ENCODE data around the gene KCNJ11.

The KCNJ11 gene

GRCh38 chr11:17351510-17352176, 36.8 kb downstream of the KCNJ11 start, which contains the start of gene NCR3LG1:
Gene NCR3LG1, plus strand, starts transcription at chr11:17351800. Its CDS starts 170 bp downstream, at chr11:17351970.
- H3K36me3 ChIP-seq (replicated peaks) = no peaks in the 10 kb centered on the region
- in situ Hi-C loops (cut with HindIII; ENCODE audit: low pct_ligation_motif_present, low sequenced_read_pairs) = no loop called here
- peak within 1 kb of the TSS; percentile 54 for H3K27ac ChIP-seq
- H3K4me3 ChIP-seq (ENCODE audit: low read depth, low read length) = peak within 1 kb of the TSS; percentile 73
- peak; percentile 52 for DNase-seq
- H3K27me3 ChIP-seq (replicated peaks) = no peaks in the 10 kb centered on the region
- no peak for TF ChIP-seq CTCF (IDR thresholded peaks at IDR 0.05; ENCODE audit: low read depth, low read length, missing control alignments)

- H3K4me3 ChIP-seq (ENCODE audit: low read depth, low read length) = peak overlapping the region; percentile 73
- H3K36me3 ChIP-seq (replicated peaks) = no peaks in the 10 kb centered on the region
- H3K27me3 ChIP-seq (replicated peaks) = no peaks in the 10 kb centered on the region
- TF ChIP-seq CTCF (IDR thresholded peaks at IDR 0.05; ENCODE audit: low read depth, low read length, missing control alignments) = no peak
- in situ Hi-C loops (cut with HindIII; ENCODE audit: low pct_ligation_motif_present, low sequenced_read_pairs) = no loop called here
- no peak overlapping the region for H3K27ac ChIP-seq
- no peak for DNase-seq
Measured at GRCh38 chr11:17351172-17351509, 37.3 kb downstream of the KCNJ11 start.

- DNase-seq = no peak
- H3K27me3 ChIP-seq (replicated peaks) = no peaks in the 10 kb centered on the region
- in situ Hi-C loops (cut with HindIII; ENCODE audit: low pct_ligation_motif_present, low sequenced_read_pairs) = no loop called here
- no peak overlapping the region for H3K27ac ChIP-seq
- H3K4me3 ChIP-seq (ENCODE audit: low read depth, low read length) = no peak overlapping the region
- TF ChIP-seq CTCF (IDR thresholded peaks at IDR 0.05; ENCODE audit: low read depth, low read length, missing control alignments) = no peak
- no peaks in the 10 kb centered on the region for H3K36me3 ChIP-seq (replicated peaks)
Measured at GRCh38 chr11:17350455-17351171, 37.8 kb downstream of the KCNJ11 start.

- no peak for TF ChIP-seq CTCF (IDR thresholded peaks at IDR 0.05; ENCODE audit: low read depth, low read length, missing control alignments)
- Histone ChIP-seq H3K4me3 (ENCODE audit: low read depth, low read length) (no peak overlapping the region), H3K36me3 (replicated peaks) (no peaks in the 10 kb centered on the region), H3K27ac (no peak overlapping the region), H3K27me3 (replicated peaks) (no peaks in the 10 kb centered on the region)
- in situ Hi-C loops (cut with HindIII; ENCODE audit: low pct_ligation_motif_present, low sequenced_read_pairs) = no loop called here
- no peak for DNase-seq
Measured at GRCh38 chr11:17347676-17348075, 40.8 kb downstream of the KCNJ11 start.

GRCh38 chr11:17343907-17344306, 44.6 kb downstream of the KCNJ11 start:
- no peak overlapping the region for H3K27ac ChIP-seq

More at GRCh38 chr11:17343907-17344306, 44.6 kb downstream of the KCNJ11 start:
- peak; percentile 92 for DNase-seq
- Histone ChIP-seq H3K36me3 (replicated peaks) (no peaks in the 10 kb centered on the region), H3K27me3 (replicated peaks) (no peaks in the 10 kb centered on the region), H3K4me3 (ENCODE audit: low read depth, low read length) (no peak overlapping the region)
- in situ Hi-C loops (cut with HindIII; ENCODE audit: low pct_ligation_motif_present, low sequenced_read_pairs) = no loop called here
- no peak for TF ChIP-seq CTCF (IDR thresholded peaks at IDR 0.05; ENCODE audit: low read depth, low read length, missing control alignments)

Data from brain microvascular endothelial cell (primary cell).